HepG2 (cell line): ENCODE results near the gene EFS. TPM values are rescaled to one million over a fixed set of nuclear protein-coding genes. Genes with fewer than 3 reads are reported as not detected.
A peak's percentile ranks its signal among the peaks of the same experiment; 100 is the strongest.

Experiments used
- AHR ChIP-seq: IDR thresholded peaks from 2 replicates; pipeline ENCODE4 v1.6.1; 2018; ENCODE audit warnings: missing genetic modification reagents, missing compliant biosample characterization
- CC2D1A ChIP-seq: sonication (generic); formaldehyde crosslinking; IDR thresholded peaks from 2 replicates; pipeline ENCODE4 v1.8.1; 2023; ENCODE audit warnings: mild to moderate bottlenecking, missing genetic modification reagents
- HMG20B ChIP-seq: conservative IDR thresholded peaks from 2 replicates; pipeline ENCODE4 v1.6.1; 2016; ENCODE audit warnings: missing genetic modification reagents, missing compliant biosample characterization
- HNF1B ChIP-seq: sonication (generic); formaldehyde crosslinking; IDR thresholded peaks from 2 replicates; pipeline ENCODE4 v1.5.1; 2020; ENCODE audit warnings: mild to moderate bottlenecking, moderate library complexity, missing genetic modification reagents
- HOXA7 ChIP-seq: sonication (generic); formaldehyde crosslinking; IDR thresholded peaks from 2 replicates; pipeline ENCODE4 v1.8.1; 2022; ENCODE audit warnings: mild to moderate bottlenecking, missing genetic modification reagents, moderate library complexity
- JARID2 ChIP-seq: sonication (generic); formaldehyde crosslinking; IDR thresholded peaks from 2 replicates; pipeline ENCODE4 v1.8.1; 2023; ENCODE audit warnings: missing genetic modification reagents, inconsistent platforms; ENCODE audit not compliant: insufficient replicate concordance
- NFIB ChIP-seq: sonication (generic); formaldehyde crosslinking; IDR thresholded peaks from 2 replicates; pipeline ENCODE4 v1.9.0; 2021; ENCODE audit warnings: missing genetic modification reagents, mild to moderate bottlenecking, borderline replicate concordance
- PHF8 ChIP-seq: sonication (generic); formaldehyde crosslinking; IDR thresholded peaks from 2 replicates; pipeline ENCODE4 v1.5.0; 2020; ENCODE audit warnings: missing genetic modification reagents
- POLR2AphosphoS2 ChIP-seq: IDR thresholded peaks from 2 replicates; pipeline ENCODE4 v1.6.1; 2011; ENCODE audit warnings: low read depth, low read length, improper control_type of control experiment
- RBM39 ChIP-seq: fragments of 200-400 bp; formaldehyde crosslinking; IDR thresholded peaks from one replicate; pipeline ENCODE4 v1.6.1; 2018; ENCODE audit warnings: antibody characterized with exemption, mild to moderate bottlenecking, low read depth, low read length; ENCODE audit not compliant: poor library complexity, severe bottlenecking
- SP140L ChIP-seq: sonication (generic); formaldehyde crosslinking; IDR thresholded peaks from 2 replicates; pipeline ENCODE4 v1.4.0; 2020; ENCODE audit warnings: missing genetic modification reagents, borderline replicate concordance
- SP2 ChIP-seq: sonication (generic); formaldehyde crosslinking; IDR thresholded peaks from 2 replicates; pipeline ENCODE4 v1.5.1; 2020; ENCODE audit warnings: mild to moderate bottlenecking, missing genetic modification reagents
- TBX3 ChIP-seq: fragments of 450-650 bp; IDR thresholded peaks from 2 replicates; pipeline ENCODE4 v1.6.1; 2017; ENCODE audit warnings: antibody characterized with exemption, mild to moderate bottlenecking, inconsistent platforms, borderline replicate concordance
- TFDP1 ChIP-seq: IDR thresholded peaks from 2 replicates; pipeline ENCODE4 v1.6.1; 2016; ENCODE audit warnings: missing compliant biosample characterization, missing genetic modification reagents, borderline replicate concordance
- U2AF1 ChIP-seq: fragments of 200-400 bp; formaldehyde crosslinking; optimal IDR thresholded peaks from 2 replicates; pipeline ENCODE3; 2017; ENCODE audit warnings: mild to moderate bottlenecking, low read depth, low read length
- ZBTB21 ChIP-seq: sonication (generic); formaldehyde crosslinking; IDR thresholded peaks from 2 replicates; pipeline ENCODE4 v1.4.0; 2020; ENCODE audit warnings: missing genetic modification reagents
- ZFP82 ChIP-seq: sonication (generic); formaldehyde crosslinking; IDR thresholded peaks from 2 replicates; pipeline ENCODE4 v1.5.1; 2020; ENCODE audit warnings: mild to moderate bottlenecking, missing genetic modification reagents, borderline replicate concordance
- ZMYM2 ChIP-seq: sonication (generic); formaldehyde crosslinking; IDR thresholded peaks from 2 replicates; pipeline ENCODE4 v1.8.0; 2022; ENCODE audit warnings: mild to moderate bottlenecking, missing genetic modification reagents
- ZNF337 ChIP-seq: sonication (generic); formaldehyde crosslinking; IDR thresholded peaks from 2 replicates; pipeline ENCODE4 v1.5.1; 2020; ENCODE audit warnings: missing genetic modification reagents, low read depth, mild to moderate bottlenecking, borderline replicate concordance
- ZNF367 ChIP-seq: sonication (generic); formaldehyde crosslinking; IDR thresholded peaks from 2 replicates; pipeline ENCODE4 v1.4.0; 2020; ENCODE audit warnings: missing genetic modification reagents, borderline replicate concordance
- ZNF737 ChIP-seq: sonication (generic); formaldehyde crosslinking; IDR thresholded peaks from 2 replicates; pipeline ENCODE4 v1.5.0; 2020; ENCODE audit warnings: missing genetic modification reagents, mild to moderate bottlenecking, borderline replicate concordance
- ZNF766 ChIP-seq: sonication (generic); formaldehyde crosslinking; IDR thresholded peaks from 2 replicates; pipeline ENCODE4 v1.5.0; 2020; ENCODE audit warnings: missing genetic modification reagents, borderline replicate concordance
- ZSCAN29 ChIP-seq: sonication (generic); formaldehyde crosslinking; conservative IDR thresholded peaks from 2 replicates; pipeline ENCODE4 v1.4.0; 2020; ENCODE audit warnings: mild to moderate bottlenecking, missing genetic modification reagents
- polyA plus RNA-seq, 8 experiments: library from polyadenylated mRNA; depleted of rRNA in 3 of 8; stranded (reverse) in 7 of 8; unstranded in 1 of 8; fragments of >200 nt; fragmentation: Illumina TruSeq in 4 of 8; extraction: Trizol in 4 of 8; gene quantifications; 2 replicates each; pipeline versions ENCODE4 v1.2.1 to v1.2.3, GENCODE V29; 2011 to 2016; ENCODE audit warnings: low read depth in 4 of 8, missing spikeins in 1 of 8, mixed read lengths in 1 of 8; ENCODE audit not compliant: insufficient read depth in 1 of 8
- total RNA-seq, 5 experiments: library from RNA; depleted of rRNA; stranded (reverse); fragments of >200 nt; fragmentation: Illumina TruSeq; extraction: Trizol; gene quantifications; 2 replicates each; pipeline ENCODE4 v1.2.3, GENCODE V29; 2016; ENCODE audit warnings: low read depth in 1 of 5
- TF ChIP-seq, protein P1 (sequence below): sonication (generic); formaldehyde crosslinking; conservative IDR thresholded peaks from 2 replicates; pipeline ENCODE4 v1.8.0; 2022; ENCODE audit warnings: low read depth, missing genetic modification reagents

Gene EFS
- total and polyA plus RNA-seq, 2 of the 13 experiments (the other 11 are each of a cell fraction or from before 2014, with no cell fraction given): not detected

DNA sequence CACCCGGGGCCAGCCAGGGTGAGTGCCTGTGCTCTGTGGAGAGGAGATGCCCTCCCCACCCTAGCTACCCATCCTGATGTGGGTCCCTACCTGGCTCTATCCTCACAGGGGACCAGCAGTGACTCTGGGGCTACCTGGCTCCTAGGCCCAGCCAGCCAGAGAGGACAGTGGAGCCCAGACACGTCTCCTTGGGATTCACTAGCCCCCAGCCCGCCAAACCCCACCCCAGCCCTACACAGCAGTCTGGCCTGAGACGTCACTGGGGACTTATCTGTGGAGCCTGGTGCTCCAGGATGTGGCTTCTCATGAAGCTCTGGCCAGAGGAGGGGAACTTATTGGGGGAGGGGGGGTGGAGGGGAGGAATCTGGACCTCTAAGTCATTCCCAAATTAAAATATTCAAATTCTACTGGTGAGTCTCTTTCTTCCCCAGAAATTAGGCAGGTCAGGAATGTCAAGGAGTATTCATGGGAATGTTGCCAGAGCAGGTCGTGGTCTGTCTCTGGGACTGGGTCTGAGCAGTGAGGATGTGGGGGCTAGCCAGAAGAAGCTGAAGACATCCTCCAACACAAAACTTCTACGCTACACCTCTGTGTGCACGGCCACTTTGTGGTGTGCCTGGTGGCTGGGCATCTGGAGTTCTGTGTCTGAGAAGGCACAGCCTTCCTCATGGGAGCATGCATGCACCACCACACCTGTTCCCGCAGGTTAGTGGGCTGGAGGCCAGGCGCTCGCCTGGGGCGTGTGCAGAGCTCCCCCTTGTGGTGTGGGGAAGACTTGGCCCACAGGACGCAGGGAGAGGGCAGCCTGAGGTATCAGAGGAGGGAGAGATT is 14.6 kb upstream of the EFS start (continued):
- TF ChIP-seq ZNF766 (no peak), SP2 (CRISPR knock-in tag) (no peak), NFIB (CRISPR knock-in tag) (no peak), PHF8 (peak; percentile 33; the same call in 1 of the 2 replicates), CC2D1A (CRISPR knock-in tag) (no peak), HNF1B (CRISPR knock-in tag) (peak; percentile 44; the same call in 1 of the 2 replicates), ZSCAN29 (CRISPR knock-in tag) (no peak), ZNF737 (CRISPR knock-in tag) (0 out of 2 replicates have a peak, but pooled peaks have one; percentile 27), AHR (peak; percentile 89; the same call in 1 of the 2 replicates), HOXA7 (no peak), POLR2AphosphoS2 (no peak), ZNF367 (CRISPR knock-in tag) (no peak), TBX3 (no peak), ZNF337 (CRISPR knock-in tag) (no peak), ZMYM2 (CRISPR knock-in tag) (no peak), ZFP82 (CRISPR knock-in tag) (no peak), TFDP1 (CRISPR knock-in tag) (no peak), RBM39 (no peak), ZBTB21 (CRISPR knock-in tag) (no peak), JARID2 (CRISPR knock-in tag) (peak; percentile 97), U2AF1 (no peak), HMG20B (CRISPR knock-in tag) (0 out of 2 replicates have a peak, but pooled peaks have one; percentile 12), SP140L (CRISPR knock-in tag) (no peak)
- TF ChIP-seq, protein P1, sequence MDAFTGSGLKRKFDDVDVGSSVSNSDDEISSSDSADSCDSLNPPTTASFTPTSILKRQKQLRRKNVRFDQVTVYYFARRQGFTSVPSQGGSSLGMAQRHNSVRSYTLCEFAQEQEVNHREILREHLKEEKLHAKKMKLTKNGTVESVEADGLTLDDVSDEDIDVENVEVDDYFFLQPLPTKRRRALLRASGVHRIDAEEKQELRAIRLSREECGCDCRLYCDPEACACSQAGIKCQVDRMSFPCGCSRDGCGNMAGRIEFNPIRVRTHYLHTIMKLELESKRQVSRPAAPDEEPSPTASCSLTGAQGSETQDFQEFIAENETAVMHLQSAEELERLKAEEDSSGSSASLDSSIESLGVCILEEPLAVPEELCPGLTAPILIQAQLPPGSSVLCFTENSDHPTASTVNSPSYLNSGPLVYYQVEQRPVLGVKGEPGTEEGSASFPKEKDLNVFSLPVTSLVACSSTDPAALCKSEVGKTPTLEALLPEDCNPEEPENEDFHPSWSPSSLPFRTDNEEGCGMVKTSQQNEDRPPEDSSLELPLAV: no peak
